ENCODE data around the gene CDH4.

CDH4 gene

GRCh38 chr20:61661583-61661982 lies 409.5 kb downstream of the CDH4 start:
- no peak for DNase-seq

GRCh38 chr20:61662226-61662967 lies 410.3 kb downstream of the CDH4 start:
- DNase-seq, result peak; percentile 66

- DNase-seq, result no peak
Measured at GRCh38 chr20:61662968-61663331, 410.9 kb downstream of the CDH4 start.

- DNase-seq, result peak; percentile 45
Measured at GRCh38 chr20:61663521-61664425, 411.7 kb downstream of the CDH4 start.

GRCh38 chr20:61664556-61665320 lies 412.7 kb downstream of the CDH4 start:
- peak; percentile 46 for DNase-seq

- no peak for DNase-seq
Measured at GRCh38 chr20:61665528-61666470, 413.7 kb downstream of the CDH4 start.

- no peak for DNase-seq
Measured at GRCh38 chr20:61666471-61666832, 414.4 kb downstream of the CDH4 start.

GRCh38 chr20:61667056-61667792 lies 415.2 kb downstream of the CDH4 start:
- DNase-seq, result peak; percentile 41

- no peak for DNase-seq
Measured at GRCh38 chr20:61668065-61668650, 416.1 kb downstream of the CDH4 start.

GRCh38 chr20:61668771-61669503 lies 416.9 kb downstream of the CDH4 start:
- DNase-seq, result no peak

- DNase-seq, result no peak
Measured at GRCh38 chr20:61670274-61670673, 418.2 kb downstream of the CDH4 start.

GRCh38 chr20:61671559-61671958 lies 419.5 kb downstream of the CDH4 start:
- DNase-seq, result no peak

- no peak for DNase-seq
Measured at GRCh38 chr20:61673152-61673847, 421.2 kb downstream of the CDH4 start.

GRCh38 chr20:61674121-61674520 lies 422.1 kb downstream of the CDH4 start:
- no peak for DNase-seq

GRCh38 chr20:61674688-61675087 lies 422.6 kb downstream of the CDH4 start:
- no peak for DNase-seq

GRCh38 chr20:61677928-61678327 lies 425.9 kb downstream of the CDH4 start:
- no peak for DNase-seq

- no peak for DNase-seq
Measured at GRCh38 chr20:61678437-61678836, 426.4 kb downstream of the CDH4 start.

GRCh38 chr20:61679473-61679872 lies 427.4 kb downstream of the CDH4 start:
- no peak for DNase-seq

- no peak for DNase-seq
Measured at GRCh38 chr20:61680096-61680495, 428.0 kb downstream of the CDH4 start.

Measured in islet precursor cell (in vitro differentiated cells).